Peyer's patch (tissue), 4 donors: ENCODE data around the gene PLA2G2C.

ENCODE experiments used
- CTCF ChIP-seq, 6 experiments: fragments of 450-650 bp in 4 of 6; fragments of 200-600 bp in 2 of 6; sonication (generic) in 1 of 6; IDR thresholded peaks; one replicate each; pipeline ENCODE4 v1.5.1; 2017 to 2019; ENCODE audit warnings: antibody characterized with exemption in 6 of 6, mild to moderate bottlenecking in 3 of 6, moderate library complexity in 1 of 6
- POLR2A ChIP-seq, 2 donors: fragments of 450-650 bp; IDR thresholded peaks; one replicate each; pipeline ENCODE4 v1.5.1; 2017; ENCODE audit warnings: antibody characterized with exemption in 2 of 2, mild to moderate bottlenecking in 2 of 2, moderate library complexity in 2 of 2

- no peak for TF ChIP-seq CTCF (IDR thresholded peaks at IDR 0.05)
- TF ChIP-seq POLR2A (IDR thresholded peaks at IDR 0.05): no peak
Measured at GRCh38 chr1:20147846-20148570, 38.3 kb downstream of the PLA2G2C start.
